Mesodermal cell (in vitro differentiated cells): ENCODE measurements around the gene RASGRF1.
"Not testable (repeated sequence)": the region's sequence is repeated elsewhere in the genome, so short reads cannot be mapped to it uniquely, and the experiment has no call there.

Source experiments
- H3K27ac ChIP-seq: 2 replicates; pipeline ENCODE4 v1.7.0; 2013; ENCODE audit warnings: mild to moderate bottlenecking, low read depth, low read length, moderate library complexity; ENCODE audit not compliant: severe bottlenecking
- H3K36me3 ChIP-seq: 2 replicates; pipeline ENCODE4 v1.7.1; 2013; ENCODE audit warnings: mild to moderate bottlenecking, low read length, moderate library complexity; ENCODE audit not compliant: control insufficient read depth, insufficient read depth
- H3K4me1 ChIP-seq: one replicate; pipeline ENCODE4 v1.7.1; 2013; ENCODE audit warnings: mild to moderate bottlenecking, low read length; ENCODE audit not compliant: insufficient read depth, control insufficient read depth, poor library complexity, severe bottlenecking
- H3K4me3 ChIP-seq: 2 replicates; pipeline ENCODE4 v1.7.0; 2013; ENCODE audit warnings: low read length, control low read depth, mild to moderate bottlenecking; ENCODE audit not compliant: insufficient read depth, poor library complexity, severe bottlenecking; ENCODE audit errors: extremely low read depth
- H3K9me3 ChIP-seq: 2 replicates; pipeline ENCODE4 v1.7.1; 2013; ENCODE audit warnings: mild to moderate bottlenecking, low read length, moderate library complexity; ENCODE audit not compliant: control insufficient read depth
- WGBS, 2 experiments: methylation state at CpG; one replicate each; pipeline ENCODE4 v1.1.5; 2013; ENCODE audit warnings: missing lambda C conversion rate in 2 of 2; ENCODE audit not compliant: insufficient coverage in 2 of 2; 5-methylcytosine and 5-hydroxymethylcytosine counted together

Gene RASGRF1

GRCh38 chr15:78928616-78929093 lies 161.9 kb downstream of the RASGRF1 start:
- 96 to 99% methylated on average over 11 to 14 of the region's 14 CpGs for WGBS, 2 experiments
- Histone ChIP-seq H3K36me3 (peaks cover 7% of the 10 kb centered on the region), H3K9me3 (no peaks in the 10 kb centered on the region), H3K4me3 (no peak overlapping the region), H3K27ac (no peak overlapping the region), H3K4me1 (no peaks in the 10 kb centered on the region)

GRCh38 chr15:78928176-78928575 lies 162.4 kb downstream of the RASGRF1 start:
- WGBS, 2 experiments: 93 to 97% methylated on average over 11 of the region's 14 CpGs

GRCh38 chr15:78927077-78927790 lies 163.3 kb downstream of the RASGRF1 start:
- Histone ChIP-seq H3K36me3 (peaks cover 17% of the 10 kb centered on the region), H3K4me3 (no peak overlapping the region)

More at GRCh38 chr15:78928176-78928575, 162.4 kb downstream of the RASGRF1 start:
- H3K4me3 ChIP-seq, H3K9me3 ChIP-seq, H3K27ac ChIP-seq, H3K36me3 ChIP-seq, H3K4me1 ChIP-seq: not testable (repeated sequence)

GRCh38 chr15:78925956-78926743 lies 164.4 kb downstream of the RASGRF1 start:
- WGBS, 2 experiments: 74 to 84% methylated on average over 2 to 5 of the region's 5 CpGs
- Histone ChIP-seq H3K27ac (no peak overlapping the region), H3K36me3 (peaks cover 28% of the 10 kb centered on the region), H3K4me1 (no peaks in the 10 kb centered on the region), H3K4me3 (no peak overlapping the region), H3K9me3 (no peaks in the 10 kb centered on the region)

More at GRCh38 chr15:78927077-78927790, 163.3 kb downstream of the RASGRF1 start:
- WGBS, 2 experiments: 94 to 100% methylated on average over 12 to 16 of the region's 17 CpGs
- Histone ChIP-seq H3K4me1 (no peaks in the 10 kb centered on the region), H3K9me3 (no peaks in the 10 kb centered on the region), H3K27ac (no peak overlapping the region)

GRCh38 chr15:78925076-78925624 lies 165.4 kb downstream of the RASGRF1 start:
- no peak overlapping the region for H3K27ac ChIP-seq
- H3K9me3 ChIP-seq: no peaks in the 10 kb centered on the region
- H3K4me3 ChIP-seq: no peak overlapping the region
- 90 to 95% methylated on average over 6 to 8 of the region's 10 CpGs for WGBS, 2 experiments
- peaks cover 38% of the 10 kb centered on the region for H3K36me3 ChIP-seq
- H3K4me1 ChIP-seq: no peaks in the 10 kb centered on the region

GRCh38 chr15:78923480-78924360 lies 166.9 kb downstream of the RASGRF1 start:
- WGBS, 2 experiments: 94 to 99% methylated on average over 8 to 13 of the region's 18 CpGs
- H3K36me3 ChIP-seq: peaks cover 51% of the 10 kb centered on the region
- no peak overlapping the region for H3K27ac ChIP-seq

GRCh38 chr15:78923015-78923414 lies 167.6 kb downstream of the RASGRF1 start:
- H3K9me3 ChIP-seq: no peaks in the 10 kb centered on the region
- H3K27ac ChIP-seq: no peak overlapping the region
- 96 to 99% methylated on average over 5 to 6 of the region's 7 CpGs for WGBS, 2 experiments
- no peak overlapping the region for H3K4me3 ChIP-seq
- no peaks in the 10 kb centered on the region for H3K4me1 ChIP-seq
- H3K36me3 ChIP-seq: peaks cover 57% of the 10 kb centered on the region

More at GRCh38 chr15:78923480-78924360, 166.9 kb downstream of the RASGRF1 start:
- H3K9me3 ChIP-seq: no peaks in the 10 kb centered on the region
- H3K4me1 ChIP-seq: no peaks in the 10 kb centered on the region
- no peak overlapping the region for H3K4me3 ChIP-seq

- no peaks in the 10 kb centered on the region for H3K4me1 ChIP-seq
- H3K4me3 ChIP-seq: no peak overlapping the region
- 86 to 91% methylated on average over 7 of the region's 7 CpGs for WGBS, 2 experiments
- H3K27ac ChIP-seq: no peak overlapping the region
- H3K9me3 ChIP-seq: no peaks in the 10 kb centered on the region
- H3K36me3 ChIP-seq: peaks cover 62% of the 10 kb centered on the region
Measured at GRCh38 chr15:78922527-78922926, 168.1 kb downstream of the RASGRF1 start.

GRCh38 chr15:78921940-78922339 lies 168.6 kb downstream of the RASGRF1 start:
- 97 to 99% methylated on average over 8 to 12 of the region's 14 CpGs for WGBS, 2 experiments
- Histone ChIP-seq H3K4me1 (no peaks in the 10 kb centered on the region), H3K4me3 (no peak overlapping the region), H3K27ac (no peak overlapping the region), H3K36me3 (peaks cover 68% of the 10 kb centered on the region), H3K9me3 (no peaks in the 10 kb centered on the region)

GRCh38 chr15:78921517-78921916 lies 169.1 kb downstream of the RASGRF1 start:
- no peaks in the 10 kb centered on the region for H3K4me1 ChIP-seq
- no peaks in the 10 kb centered on the region for H3K9me3 ChIP-seq
- peaks cover 70% of the 10 kb centered on the region for H3K36me3 ChIP-seq
- WGBS, 2 experiments: 98 to 99% methylated on average over 5 to 6 of the region's 6 CpGs
- no peak overlapping the region for H3K27ac ChIP-seq
- no peak overlapping the region for H3K4me3 ChIP-seq
